B cell (primary cell): ENCODE data around the gene SMAD7. TPM values are rescaled to one million over a fixed set of nuclear protein-coding genes. Genes with fewer than 3 reads are reported as not detected.
A peak's percentile ranks its signal among the peaks of the same experiment; 100 is the strongest.

Experiments
- ATAC-seq: fragments of 200-7000 bp; cut with Tn5 transposase; one replicate; pipeline ENCODE4 v1.10.0; 2021; ENCODE audit warnings: low read depth, mild to moderate bottlenecking, moderate number of reproducible peaks, moderate library complexity
- CTCF ChIA-PET: fragments of 350-600 bp; sonication (Branson Sonifier 250); formaldehyde crosslinking; loops from one replicate; lab custom pipeline; 2021; ENCODE audit warnings: antibody characterized with exemption, inconsistent platforms; lab: Charles Lee
- POLR2A ChIA-PET: fragments of 350-600 bp; sonication (Branson Sonifier 250); formaldehyde crosslinking; loops from one replicate; lab custom pipeline; 2021; ENCODE audit warnings: antibody characterized with exemption; lab: Charles Lee
- DNase-seq: peaks from one replicate; pipeline ENCODE4 v3.0.0; 2013
- H2AFZ ChIP-seq: 2 replicates; pipeline ENCODE4 v1.6.1; 2012; ENCODE audit warnings: mild to moderate bottlenecking, low read depth, low read length; ENCODE audit not compliant: insufficient read depth, poor library complexity, severe bottlenecking
- H3K27ac ChIP-seq, 2 donors: 1 replicate in 1 of 2; 2 replicates in 1 of 2; pipeline ENCODE4 v1.5.1; 2012 to 2013; ENCODE audit warnings: low read length in 2 of 2, mild to moderate bottlenecking in 2 of 2, moderate library complexity in 1 of 2
- H3K27me3 ChIP-seq, 4 experiments: fragments of 200-600 bp in 1 of 4; sonication (generic) in 1 of 4; replicated peaks in 1 of 4; 1 replicate in 2 of 4; 2 replicates in 2 of 4; pipeline versions ENCODE4 v1.6.1 to v1.7.0; 2013 to 2016; ENCODE audit warnings: low read length in 3 of 4, mild to moderate bottlenecking in 2 of 4, mixed read lengths in 1 of 4, moderate library complexity in 1 of 4; ENCODE audit not compliant: insufficient read depth in 4 of 4, control insufficient read depth in 3 of 4; ENCODE audit errors: control extremely low read depth in 1 of 4
- H3K36me3 ChIP-seq, 2 experiments: replicated peaks in 1 of 2; 1 replicate in 1 of 2; 2 replicates in 1 of 2; pipeline versions ENCODE4 v1.6.1 to v1.7.1; 2013; ENCODE audit warnings: low read length in 1 of 2; ENCODE audit not compliant: insufficient read depth in 2 of 2, control insufficient read depth in 1 of 2; ENCODE audit errors: control extremely low read depth in 1 of 2, extremely low read depth in 1 of 2
- H3K4me1 ChIP-seq, 2 donors: fragments of 200-600 bp in 1 of 2; sonication (generic) in 1 of 2; 1 replicate in 1 of 2; 2 replicates in 1 of 2; pipeline versions ENCODE4 v1.5.1 to v1.6.1; 2013 to 2017; ENCODE audit warnings: low read length in 2 of 2; ENCODE audit not compliant: control insufficient read depth in 2 of 2, insufficient read depth in 2 of 2
- H3K4me2 ChIP-seq: replicated peaks from 2 replicates; pipeline ENCODE3; 2012; ENCODE audit warnings: mild to moderate bottlenecking, low read depth, low read length; ENCODE audit not compliant: poor library complexity, severe bottlenecking
- H3K4me3 ChIP-seq, 5 experiments: fragments of 200-600 bp in 1 of 5; sonication (generic) in 1 of 5; 1 replicate in 3 of 5; 2 replicates in 2 of 5; pipeline versions ENCODE4 v1.5.1 to v1.7.0; 2011 to 2016; ENCODE audit warnings: low read length in 4 of 5, mild to moderate bottlenecking in 4 of 5, low read depth in 2 of 5, control low read depth in 1 of 5, moderate library complexity in 1 of 5; ENCODE audit not compliant: insufficient read depth in 1 of 5; ENCODE audit errors: control extremely low read depth in 1 of 5, extremely low read depth in 1 of 5
- H3K79me2 ChIP-seq: fragments of 200-600 bp; sonication (generic); one replicate; pipeline ENCODE4 v1.6.0; 2016; ENCODE audit warnings: low read length; ENCODE audit not compliant: control insufficient read depth, insufficient read depth
- H3K9ac ChIP-seq: fragments of 200-600 bp; sonication (generic); 2 replicates; pipeline ENCODE4 v1.6.1; 2017; ENCODE audit warnings: mild to moderate bottlenecking, low read length, moderate library complexity
- H3K9me3 ChIP-seq, 3 donors: one replicate each; pipeline versions ENCODE4 v1.6.1 to v1.7.1; 2013; ENCODE audit warnings: low read length in 2 of 3; ENCODE audit not compliant: control insufficient read depth in 2 of 3, insufficient read depth in 1 of 3; ENCODE audit errors: control extremely low read depth in 1 of 3
- H4K20me1 ChIP-seq: 2 replicates; pipeline ENCODE4 v1.6.0; 2012; ENCODE audit warnings: mild to moderate bottlenecking, low read length; ENCODE audit not compliant: insufficient read depth, control insufficient read depth, poor library complexity, severe bottlenecking
- H3K27ac Mint-ChIP-seq: one replicate; pipeline ENCODE4 v1.8.0; 2021; ENCODE audit warnings: mixed read lengths
- H3K27me3 Mint-ChIP-seq: one replicate; pipeline ENCODE4 v1.8.0; 2021; ENCODE audit warnings: mixed read lengths
- H3K4me1 Mint-ChIP-seq: one replicate; pipeline ENCODE4 v1.8.0; 2021; ENCODE audit warnings: mixed read lengths
- H3K4me3 Mint-ChIP-seq: one replicate; pipeline ENCODE4 v1.8.0; 2021; ENCODE audit warnings: mixed read lengths
- H3K9me3 Mint-ChIP-seq: one replicate; pipeline ENCODE4 v1.8.0; 2022; ENCODE audit warnings: mixed read lengths; ENCODE audit not compliant: insufficient read depth
- CTCF ChIP-seq: fragments of 200-600 bp; IDR thresholded peaks from one replicate; pipeline ENCODE4 v1.8.0; 2022; ENCODE audit warnings: antibody characterized with exemption, mild to moderate bottlenecking
- EZH2 ChIP-seq: IDR thresholded peaks from 2 replicates; pipeline ENCODE4 v1.6.1; 2012; ENCODE audit warnings: borderline replicate concordance, low read depth, mild to moderate bottlenecking, moderate library complexity, low read length; ENCODE audit not compliant: insufficient read depth, poor library complexity, severe bottlenecking
- WGBS: methylation state at CpG from one replicate; pipeline ENCODE4 v1.1.5; 2013; ENCODE audit warnings: missing lambda C conversion rate; ENCODE audit not compliant: insufficient coverage; 5-methylcytosine and 5-hydroxymethylcytosine counted together
- intact Hi-C: fragments of 100-400 bp; cut with micrococcal nuclease; formaldehyde crosslinking; loops from one replicate; pipeline ENCODE4 v1.10.0; 2022
- polyA plus RNA-seq: library from polyadenylated mRNA; depleted of rRNA; stranded (reverse); fragments of >200 nt; gene quantifications from 2 replicates; pipeline ENCODE4 v1.2.3, GENCODE V29; 2012
- total RNA-seq, 2 donors: library from RNA; stranded (reverse); fragments of 120-200 nt in 1 of 2; gene quantifications; 1 replicate in 1 of 2; 2 replicates in 1 of 2; pipeline versions ENCODE4 v1.2.3 to v1.2.4, GENCODE V29; 2013 to 2022

Gene SMAD7
- total and polyA plus RNA-seq, 2 donors (not counting 1 experiment from before 2014, with no cell fraction given): 10.1 to 20.9 TPM

DNA sequence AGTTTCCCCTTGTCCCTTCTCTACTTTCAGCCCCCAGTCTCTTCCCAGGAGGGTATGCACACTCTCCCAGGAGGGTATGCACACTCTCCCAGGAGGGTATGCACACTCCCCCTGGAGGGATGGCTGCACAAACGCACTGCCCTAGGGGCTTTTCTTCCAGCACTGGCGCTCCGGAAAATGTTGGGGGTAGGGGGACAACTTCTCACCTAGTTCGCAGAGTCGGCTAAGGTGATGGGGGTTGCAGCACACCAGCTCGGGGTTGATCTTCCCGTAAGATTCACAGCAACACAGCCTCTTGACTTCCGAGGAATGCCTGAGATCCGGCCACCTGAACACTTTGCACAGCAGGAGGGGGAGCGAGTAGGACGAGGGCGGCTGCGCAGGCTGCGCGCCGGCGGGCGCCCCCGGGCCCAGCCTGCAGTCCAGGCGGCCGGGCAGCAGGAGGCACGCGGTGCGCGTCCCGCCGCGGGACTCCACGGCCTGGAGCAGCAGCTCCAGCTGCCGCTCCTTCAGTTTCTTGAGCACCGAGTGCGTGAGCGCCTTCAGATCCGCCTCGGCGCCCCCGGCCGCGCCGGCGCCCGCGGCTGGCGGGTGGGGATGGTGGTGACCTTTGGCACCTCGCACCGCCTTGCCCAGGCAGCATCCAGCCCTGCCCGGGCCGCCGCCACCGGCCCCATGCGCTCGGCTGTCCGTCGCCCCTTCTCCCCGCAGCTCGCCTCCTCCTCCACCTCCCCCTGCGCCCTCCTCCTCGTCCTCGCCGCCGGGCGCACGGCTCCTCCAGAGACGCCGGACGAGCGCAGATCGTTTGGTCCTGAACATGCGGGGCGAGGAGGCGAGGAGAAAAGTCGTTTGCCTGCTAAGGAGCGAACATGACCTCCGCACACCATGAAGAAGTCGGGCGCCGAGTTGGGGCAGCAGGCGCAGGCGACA lies 894 bp downstream of the SMAD7 start:
- Histone ChIP-seq H3K4me3 (peak overlapping the region; percentile 9 to 86 (median 68)), H3K9ac (peak overlapping the region; percentile 82), H3K36me3 (no peaks in the 10 kb centered on the region), H3K27me3 (peaks cover 0 to 2% (median 0%) of the 10 kb centered on the region in 4 experiments), H3K4me2 (peak overlapping the region; percentile 97), H4K20me1 (peaks cover 14% of the 10 kb centered on the region), H2AFZ (peak overlapping the region; percentile 32), H3K27ac (peak overlapping the region in 1 of 2 donors; percentile 43), H3K9me3 (no peaks in the 10 kb centered on the region), H3K4me1 (peaks cover 31 to 49% of the 10 kb centered on the region in 2 donors), H3K79me2 (peaks cover 48% of the 10 kb centered on the region)
- peak; percentile 66 for DNase-seq
- Mint-ChIP-seq H3K4me3 (peak overlapping the region; percentile 99), H3K27me3 (no peaks in the 10 kb centered on the region), H3K9me3 (no peaks in the 10 kb centered on the region), H3K27ac (peak overlapping the region; percentile 94), H3K4me1 (peaks cover 44% of the 10 kb centered on the region)
- no peak for ATAC-seq
- intact Hi-C loops: loop anchor here (1.0 to 5.0 kb wide), 4 partner anchors 10 to 1337 kb away; partner anchors contain the start of gene CXXC1
- TF ChIP-seq CTCF (no peak), EZH2 (no peak)
- CTCF ChIA-PET: interaction anchor here (1.0 kb wide), 1 partner anchor 12 kb away, joined by 3 read pairs; no protein-coding TSS in a partner anchor
- 0% methylated on average over 79 of the region's 79 CpGs for WGBS
- POLR2A ChIA-PET: interaction anchor here (0.6 to 0.9 kb wide), 3 partner anchors 9 to 36 kb away, joined by 3 to 5 read pairs (median 3); no protein-coding TSS in a partner anchor
